NCI-H2171 (cell line): ENCODE measurements around the gene LLGL1.

Experiments used
- DNase-seq: peaks from one replicate; lab custom pipeline; 2025; lab: John Stamatoyannopoulos, UW

Gene LLGL1

DNA sequence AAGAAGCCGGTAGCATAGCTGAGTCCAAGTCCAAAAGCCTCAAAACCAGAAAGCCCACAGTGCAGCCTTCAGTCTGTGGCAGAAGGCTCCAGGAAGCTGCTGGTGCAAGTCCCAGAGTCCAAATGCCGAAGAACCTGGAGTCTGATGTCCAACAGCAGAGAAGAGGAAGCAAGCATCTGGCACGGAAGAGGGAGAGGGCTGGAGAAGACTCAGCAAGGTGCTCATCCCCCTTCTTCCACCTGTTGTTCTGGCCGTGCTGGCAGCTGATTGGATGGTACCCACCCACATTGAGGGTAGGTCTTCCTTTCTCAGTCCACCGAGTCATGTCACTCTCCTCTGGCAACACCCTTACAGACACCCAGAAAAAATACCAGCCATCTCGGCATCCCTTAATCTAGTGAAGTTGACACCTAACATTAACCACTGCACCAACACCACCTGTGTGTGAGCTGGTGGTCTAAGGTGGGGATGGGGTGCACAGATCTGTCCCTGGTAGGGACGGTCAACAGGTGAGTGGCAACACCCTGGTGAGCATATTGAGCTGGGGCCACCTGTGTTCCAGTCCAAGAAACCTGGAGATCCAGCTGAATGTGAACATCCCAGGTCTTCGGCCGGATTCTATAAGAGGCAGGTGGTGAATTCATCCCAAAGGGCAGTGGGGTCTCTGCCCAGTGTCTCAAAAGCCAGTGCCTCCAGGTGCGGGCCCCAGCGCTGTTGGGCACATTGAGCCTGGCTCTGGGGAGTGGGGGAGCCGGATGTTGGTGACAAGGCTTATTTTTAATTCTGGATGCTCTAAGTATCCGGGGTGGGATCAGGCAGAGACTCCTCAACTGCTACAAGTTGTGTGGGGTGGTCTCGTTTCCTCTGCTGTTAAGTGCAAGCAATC, 44.9 kb downstream of the LLGL1 start:
- DNase-seq: no peak

DNA sequence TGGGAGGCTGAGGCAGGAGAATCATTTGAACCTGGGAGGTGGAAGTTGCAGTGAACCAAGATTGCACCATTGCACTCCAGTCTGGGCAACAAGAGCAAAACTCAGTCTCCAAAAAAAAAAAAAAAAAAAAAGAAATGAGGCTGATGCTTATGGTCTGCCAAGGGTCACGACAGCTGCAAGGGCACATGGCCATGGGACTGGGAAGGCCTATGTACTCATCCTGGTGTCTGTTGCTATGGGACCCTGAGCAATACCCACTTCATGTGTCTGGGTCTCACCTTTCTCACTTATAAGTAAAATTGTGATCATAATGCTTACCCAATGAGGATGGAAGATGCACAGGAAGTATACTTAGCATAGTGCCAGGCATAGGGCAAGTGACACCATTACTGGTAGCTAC, 51.6 kb downstream of the LLGL1 start:
- no peak for DNase-seq

DNA sequence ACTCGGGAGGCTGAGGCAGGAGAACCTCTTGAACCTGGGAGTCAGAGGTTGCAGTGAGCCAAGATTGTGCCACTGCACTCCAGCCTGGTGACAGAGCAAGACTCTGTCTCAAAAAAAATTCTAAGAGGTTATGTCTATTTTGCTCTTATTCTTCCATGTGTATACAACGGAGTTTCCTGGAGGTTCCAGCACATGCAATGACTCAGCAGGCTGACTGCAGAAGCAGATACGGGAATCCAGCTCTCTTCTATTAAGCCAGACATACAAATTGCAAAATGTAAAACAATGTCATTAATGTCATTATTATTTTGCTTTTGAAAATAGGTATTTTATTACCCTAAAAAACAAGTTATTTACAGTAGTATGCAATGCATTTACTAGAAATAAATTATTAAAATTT, 53.4 kb downstream of the LLGL1 start:
- DNase-seq: no peak

- DNase-seq: no peak
Observed at GRCh38 chr17:18280249-18280648, 54.8 kb downstream of the LLGL1 start.

DNA sequence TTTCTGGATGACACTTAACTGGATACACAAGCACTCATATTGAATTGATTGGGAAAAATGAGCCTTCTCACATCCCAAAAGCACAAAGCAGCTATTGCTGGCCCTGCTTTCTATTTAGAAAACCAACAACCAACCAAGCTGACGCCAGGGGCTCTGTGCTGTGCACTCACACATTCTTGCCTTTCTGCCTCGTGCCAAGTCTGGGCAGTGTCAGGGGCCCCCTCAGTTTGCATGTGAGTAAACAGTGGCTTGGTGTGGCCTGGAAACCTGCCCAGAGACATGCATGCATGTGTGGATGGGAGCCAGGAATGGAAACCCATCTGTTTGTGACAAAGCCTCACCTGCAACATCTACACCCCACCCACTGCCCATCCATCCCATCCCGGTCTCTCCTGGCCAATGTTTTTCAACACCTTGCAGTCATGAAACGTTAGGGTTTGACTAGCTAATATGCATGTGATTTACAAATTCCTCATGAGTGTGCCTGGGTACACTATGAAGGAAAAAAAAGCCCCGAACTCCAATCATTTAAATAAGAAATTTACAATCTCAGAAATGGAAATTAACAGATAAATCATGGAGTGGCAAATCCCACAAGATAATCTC, 55.4 kb downstream of the LLGL1 start:
- DNase-seq: peak; percentile 12

DNA sequence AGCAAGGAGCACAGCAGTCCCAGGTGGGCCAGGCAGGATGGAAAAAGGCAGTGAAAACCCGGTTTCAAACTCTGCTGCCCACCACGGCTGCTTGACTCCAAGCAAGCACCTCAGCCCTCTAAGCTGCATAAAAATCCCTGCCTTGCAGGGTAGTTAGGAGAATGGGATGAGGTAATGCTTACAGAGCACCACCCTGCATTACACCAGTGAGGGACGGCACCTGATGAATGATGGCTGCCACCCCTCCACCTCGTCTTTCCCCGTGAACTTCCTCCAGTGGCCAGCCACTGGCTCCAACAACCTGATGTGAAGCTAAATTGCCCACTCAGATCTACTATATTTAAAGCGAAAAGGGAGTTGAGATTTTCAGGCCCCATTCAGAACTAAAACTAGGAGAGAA, 56.4 kb downstream of the LLGL1 start:
- DNase-seq: no peak

- DNase-seq: no peak
Observed at GRCh38 chr17:18285296-18285695, 59.9 kb downstream of the LLGL1 start.

DNA sequence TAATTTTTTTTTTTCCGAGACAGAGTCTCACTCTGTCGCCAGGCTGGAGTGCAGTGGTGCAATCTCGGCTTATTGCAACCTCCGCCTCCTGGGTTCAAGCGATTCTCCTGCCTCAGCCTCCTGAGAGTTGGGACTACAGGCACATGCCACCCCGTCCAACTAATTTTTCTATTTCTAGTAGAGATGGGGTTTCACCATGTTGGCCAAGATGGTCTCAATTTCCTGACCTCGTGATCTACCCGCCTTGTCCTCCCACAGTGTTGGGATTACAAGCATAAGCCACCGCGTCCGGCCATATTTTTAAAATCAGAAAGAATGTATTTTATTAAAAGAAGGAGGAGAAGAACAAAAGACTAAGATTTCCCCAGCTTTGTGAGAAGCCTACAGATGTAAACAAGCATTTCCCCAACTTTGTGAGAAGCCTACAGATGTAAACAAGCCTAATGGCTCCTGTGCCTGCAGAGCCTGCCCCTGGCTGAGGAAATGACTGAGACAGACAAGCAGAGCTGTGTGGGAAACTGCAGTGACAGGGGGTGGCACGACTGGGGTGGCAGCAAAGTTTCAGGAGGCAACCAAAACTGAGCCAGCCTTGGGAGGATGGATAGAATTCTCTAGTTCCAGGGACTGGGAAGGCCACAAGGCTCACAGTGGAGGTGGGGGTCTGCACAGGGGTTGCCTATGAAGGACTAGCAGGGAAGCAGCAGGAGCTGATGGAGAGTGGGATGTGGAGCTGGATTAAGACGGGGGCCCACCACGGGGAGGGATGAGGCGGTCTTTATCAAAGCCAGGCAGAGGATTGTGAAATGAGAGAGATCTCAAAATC, 66.5 kb downstream of the LLGL1 start:
- DNase-seq: no peak
